Lower leg skin (tissue), 3 donors: ENCODE measurements around the gene ZCCHC7.

Experiments used
- POLR2A ChIP-seq, 2 donors: fragments of 450-650 bp; IDR thresholded peaks; one replicate each; pipeline ENCODE4 v1.6.1; 2016 to 2017; ENCODE audit warnings: antibody characterized with exemption in 2 of 2, mild to moderate bottlenecking in 1 of 2, moderate library complexity in 1 of 2
- TF ChIP-seq, protein P1 (sequence below), 3 donors: fragments of 450-650 bp; IDR thresholded peaks; one replicate each; pipeline ENCODE4 v1.5.1; 2016; ENCODE audit warnings: antibody characterized with exemption in 3 of 3, mild to moderate bottlenecking in 3 of 3, moderate library complexity in 2 of 3

DNA sequence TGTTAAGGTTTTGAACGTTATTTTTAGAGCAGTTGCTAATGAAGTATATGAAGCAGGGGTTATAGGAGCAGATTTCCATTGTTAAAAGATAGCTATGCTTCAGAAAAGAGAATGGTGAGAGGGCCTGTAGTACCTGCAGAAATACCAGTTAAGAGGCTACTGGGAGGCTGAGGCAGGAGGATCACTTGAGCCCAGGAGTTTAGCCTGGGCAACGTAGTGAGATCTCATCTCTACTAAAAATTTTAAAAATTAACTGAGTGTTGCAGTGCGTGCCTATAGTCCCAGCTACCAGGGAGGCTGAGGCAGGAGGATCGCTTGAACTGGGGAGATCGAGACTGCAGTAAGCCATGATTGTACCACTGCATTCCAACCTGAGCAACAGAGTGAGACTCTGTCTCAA lies 148.8 kb downstream of the ZCCHC7 start:
- TF ChIP-seq, protein P1, sequence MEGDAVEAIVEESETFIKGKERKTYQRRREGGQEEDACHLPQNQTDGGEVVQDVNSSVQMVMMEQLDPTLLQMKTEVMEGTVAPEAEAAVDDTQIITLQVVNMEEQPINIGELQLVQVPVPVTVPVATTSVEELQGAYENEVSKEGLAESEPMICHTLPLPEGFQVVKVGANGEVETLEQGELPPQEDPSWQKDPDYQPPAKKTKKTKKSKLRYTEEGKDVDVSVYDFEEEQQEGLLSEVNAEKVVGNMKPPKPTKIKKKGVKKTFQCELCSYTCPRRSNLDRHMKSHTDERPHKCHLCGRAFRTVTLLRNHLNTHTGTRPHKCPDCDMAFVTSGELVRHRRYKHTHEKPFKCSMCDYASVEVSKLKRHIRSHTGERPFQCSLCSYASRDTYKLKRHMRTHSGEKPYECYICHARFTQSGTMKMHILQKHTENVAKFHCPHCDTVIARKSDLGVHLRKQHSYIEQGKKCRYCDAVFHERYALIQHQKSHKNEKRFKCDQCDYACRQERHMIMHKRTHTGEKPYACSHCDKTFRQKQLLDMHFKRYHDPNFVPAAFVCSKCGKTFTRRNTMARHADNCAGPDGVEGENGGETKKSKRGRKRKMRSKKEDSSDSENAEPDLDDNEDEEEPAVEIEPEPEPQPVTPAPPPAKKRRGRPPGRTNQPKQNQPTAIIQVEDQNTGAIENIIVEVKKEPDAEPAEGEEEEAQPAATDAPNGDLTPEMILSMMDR (IDR thresholded peaks at IDR 0.05), result no peak
- TF ChIP-seq POLR2A (IDR thresholded peaks at IDR 0.05), result no peak
